ENCODE data around the gene MIDN.

Gene MIDN

DNA sequence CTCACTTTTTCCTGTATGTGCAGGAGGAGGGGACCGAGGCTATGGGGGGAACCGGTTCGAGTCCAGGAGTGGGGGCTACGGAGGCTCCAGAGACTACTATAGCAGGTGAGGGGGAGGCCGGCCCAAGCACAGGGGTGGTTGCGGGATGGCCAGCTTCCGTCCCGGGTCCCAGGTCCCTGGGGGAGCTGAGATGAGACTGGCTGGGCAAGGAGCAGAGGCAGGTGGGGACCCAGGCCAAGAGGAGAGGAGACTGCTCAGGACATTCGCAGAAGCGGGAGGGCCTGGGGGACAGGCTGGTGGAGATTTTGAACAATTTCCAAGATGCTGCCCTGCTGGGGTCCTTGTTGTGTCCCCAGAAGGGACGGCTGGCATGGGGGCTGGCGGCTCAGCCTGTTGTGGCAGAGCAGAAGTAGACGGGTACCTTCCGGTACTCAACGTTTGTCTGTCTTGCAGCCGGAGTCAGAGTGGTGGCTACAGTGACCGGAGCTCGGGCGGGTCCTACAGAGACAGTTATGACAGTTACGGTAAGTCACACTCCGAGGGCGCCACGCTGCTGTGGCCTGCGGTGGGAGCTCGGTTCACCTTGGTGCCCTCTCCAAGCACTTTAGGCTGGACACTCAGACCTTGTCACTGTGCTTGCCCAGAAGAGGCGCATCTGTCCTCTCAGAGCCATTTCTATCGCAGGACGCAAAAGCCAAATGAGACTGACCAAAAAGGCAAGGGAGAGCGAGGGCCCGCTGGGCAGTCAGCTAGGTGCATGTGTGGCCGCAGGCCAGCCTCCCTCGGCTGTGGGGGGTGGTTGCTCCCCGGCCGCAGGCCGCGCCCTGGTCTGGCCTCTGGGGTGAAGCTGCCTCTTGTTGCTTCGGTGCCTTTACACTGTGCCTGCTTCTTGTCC is 23.4 kb downstream of the MIDN start:
- DNase-seq, result no peak

DNA sequence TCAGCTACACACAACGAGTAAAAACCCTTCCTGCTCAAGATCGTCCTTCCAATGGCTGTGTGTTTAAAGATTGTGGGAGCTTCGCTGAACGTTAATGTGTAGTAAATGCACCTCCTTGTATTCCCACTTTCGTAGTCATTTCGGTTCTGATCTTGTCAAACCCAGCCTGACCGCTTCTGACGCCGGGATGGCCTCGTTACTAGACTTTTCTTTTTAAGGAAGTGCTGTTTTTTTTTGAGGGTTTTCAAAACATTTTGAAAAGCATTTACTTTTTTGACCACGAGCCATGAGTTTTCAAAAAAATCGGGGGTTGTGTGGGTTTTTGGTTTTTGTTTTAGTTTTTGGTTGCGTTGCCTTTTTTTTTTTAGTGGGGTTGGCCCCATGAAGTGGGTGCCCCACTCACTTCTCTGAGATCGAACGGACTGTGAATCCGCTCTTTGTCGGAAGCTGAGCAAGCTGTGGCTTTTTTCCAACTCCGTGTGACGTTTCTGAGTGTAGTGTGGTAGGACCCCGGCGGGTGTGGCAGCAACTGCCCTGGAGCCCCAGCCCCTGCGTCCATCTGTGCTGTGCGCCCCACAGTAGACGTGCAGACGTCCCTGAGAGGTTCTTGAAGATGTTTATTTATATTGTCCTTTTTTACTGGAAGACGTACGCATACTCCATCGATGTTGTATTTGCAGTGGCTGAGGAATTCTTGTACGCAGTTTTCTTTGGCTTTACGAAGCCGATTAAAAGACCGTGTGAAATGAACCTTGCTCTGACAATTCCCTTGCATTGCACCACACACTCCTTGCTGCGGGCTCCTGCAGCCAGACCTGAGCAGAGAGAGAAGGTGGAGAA is 24.3 kb downstream of the MIDN start:
- DNase-seq, result no peak

GRCh38 chr19:1273263-1274041 is 25.1 kb downstream of the MIDN start:
- DNase-seq, result no peak

DNA sequence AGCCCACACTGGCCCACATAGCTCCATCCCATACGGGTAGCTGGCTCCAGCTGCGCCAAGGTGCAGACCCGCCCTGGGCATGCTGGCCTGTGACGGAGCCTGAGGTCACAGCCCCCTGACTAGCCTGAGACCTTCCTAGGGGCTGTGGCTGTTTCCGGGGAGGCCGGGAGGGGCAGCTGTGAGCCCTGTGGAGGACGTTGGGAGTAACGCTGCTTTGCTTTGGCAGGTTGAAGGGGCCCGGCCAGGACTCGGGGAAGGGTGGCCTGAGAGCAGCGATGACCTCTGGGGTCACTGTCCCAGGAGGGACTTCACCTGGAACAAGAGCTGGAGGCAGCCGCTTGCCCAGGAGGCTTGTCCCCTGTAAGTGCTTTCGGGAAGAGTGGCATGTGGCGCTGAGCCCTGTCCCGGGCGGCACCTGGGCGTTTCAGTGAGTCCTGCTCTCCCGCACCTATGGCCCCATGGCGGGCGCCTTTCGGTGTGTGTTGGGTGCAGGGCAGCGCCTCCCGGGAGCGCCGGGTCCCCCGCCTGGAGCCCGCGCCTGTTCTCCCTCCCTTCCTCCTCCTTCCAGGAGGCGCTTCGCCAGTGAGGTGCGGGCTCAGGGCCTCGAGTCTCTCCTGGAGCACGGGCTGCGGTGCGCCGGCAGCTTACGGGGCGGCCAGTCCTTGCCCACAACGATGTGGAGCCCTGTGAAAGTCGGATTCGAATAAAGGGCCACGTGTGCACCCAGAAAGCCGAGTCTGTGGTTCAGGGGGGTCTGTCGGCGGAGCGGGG is 25.9 kb downstream of the MIDN start:
- no peak for DNase-seq

DNA sequence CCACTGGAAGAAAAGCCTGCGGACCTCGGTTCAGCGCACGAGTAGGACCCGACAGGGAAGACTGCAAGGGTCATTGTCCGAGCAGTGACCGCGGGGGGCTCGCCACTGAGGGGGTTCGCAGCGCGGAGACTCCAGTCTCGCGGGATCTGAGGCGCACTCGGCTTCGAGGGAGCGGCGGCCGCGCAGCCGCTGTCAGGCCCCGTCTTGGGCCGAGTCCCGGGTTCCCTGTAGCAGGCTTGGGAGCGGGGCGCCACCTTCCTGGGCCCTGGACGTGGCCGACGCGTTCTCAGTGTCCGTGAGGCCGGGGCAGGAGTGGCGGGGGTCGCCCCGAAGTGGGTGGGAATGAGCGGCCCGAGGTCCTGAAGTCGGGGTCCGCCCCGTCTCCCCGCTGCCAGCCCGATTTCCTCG is 26.5 kb downstream of the MIDN start:
- no peak for DNase-seq

GRCh38 chr19:1275260-1275975 is 27.0 kb downstream of the MIDN start, which contains the start of gene FAM174C:
Gene FAM174C (plus strand): TSS chr19:1275530. CDS start chr19:1275550, 20 bp downstream.
- DNase-seq, result peak; percentile 97

- DNase-seq, result no peak
These were observed 27.7 kb downstream of the MIDN start for GRCh38 chr19:1275976-1276627.

- no peak for DNase-seq
These were observed 28.2 kb downstream of the MIDN start for GRCh38 chr19:1276628-1277022.

DNA sequence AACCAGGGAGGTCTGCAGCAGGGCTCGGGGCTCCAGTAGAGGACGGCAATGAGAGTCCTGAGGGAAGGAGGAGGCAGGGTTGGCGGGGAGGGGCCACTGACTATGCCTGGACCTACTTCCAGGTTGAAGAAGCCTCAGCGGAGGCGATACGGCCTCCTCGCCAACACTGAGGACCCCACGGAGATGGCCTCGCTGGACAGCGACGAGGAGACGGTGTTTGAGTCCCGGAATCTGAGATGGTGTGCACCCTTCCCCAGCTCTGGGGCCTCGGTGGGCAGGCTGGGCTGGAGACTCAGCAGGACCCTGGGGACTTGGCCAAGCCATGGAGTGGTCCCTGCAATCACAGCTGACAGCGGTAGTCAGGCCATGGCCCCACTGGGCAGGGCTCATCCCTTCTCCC is 28.7 kb downstream of the MIDN start:
- DNase-seq, result no peak

- no peak for DNase-seq
These were observed 29.7 kb downstream of the MIDN start for GRCh38 chr19:1278074-1278473.

DNA sequence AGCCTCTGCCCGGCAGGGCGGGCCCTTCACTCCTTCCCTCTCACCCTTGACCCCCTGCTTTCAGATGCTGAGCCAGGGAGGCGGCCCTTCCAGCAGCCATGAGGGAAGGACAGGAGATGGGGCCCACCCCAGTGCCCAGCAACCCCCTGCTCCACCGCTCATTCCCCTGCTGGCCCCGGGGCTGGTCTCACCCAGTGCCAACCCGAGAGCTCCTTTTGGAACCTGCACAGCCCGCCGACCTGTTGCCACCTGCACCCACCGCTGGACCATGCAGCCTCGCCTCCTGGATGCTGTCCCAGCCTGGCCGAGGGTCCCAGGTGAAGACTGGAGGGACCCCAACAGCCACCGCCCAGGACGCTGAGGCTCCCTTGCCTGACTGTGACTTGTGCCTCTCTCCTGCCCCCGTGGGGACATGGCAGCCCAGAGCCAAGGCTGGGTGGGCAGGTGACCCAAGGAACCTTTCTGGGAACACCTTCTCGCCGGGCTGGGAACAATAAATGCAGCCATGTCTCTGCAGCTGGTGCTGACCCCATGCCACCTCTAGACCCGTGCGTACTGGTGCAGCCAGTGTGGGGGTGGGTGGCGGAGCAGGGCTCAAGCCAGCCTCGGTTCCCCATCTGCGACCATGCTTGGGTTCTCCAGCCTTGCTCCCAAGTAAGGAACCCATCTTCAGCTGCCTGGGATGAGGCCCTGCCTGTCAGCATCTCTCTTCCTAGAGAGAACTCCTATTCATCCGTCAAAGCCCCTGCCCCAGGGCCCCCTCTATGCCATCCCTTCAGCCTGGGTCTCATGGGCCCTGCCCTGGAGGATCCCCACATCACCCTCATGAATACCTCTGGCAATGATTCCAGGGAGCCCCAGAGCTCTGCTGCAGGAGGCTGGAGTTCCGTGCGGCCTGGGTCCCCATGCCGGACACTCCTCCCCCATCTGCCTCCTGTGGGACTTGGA is 30.6 kb downstream of the MIDN start:
- DNase-seq, result no peak

DNA sequence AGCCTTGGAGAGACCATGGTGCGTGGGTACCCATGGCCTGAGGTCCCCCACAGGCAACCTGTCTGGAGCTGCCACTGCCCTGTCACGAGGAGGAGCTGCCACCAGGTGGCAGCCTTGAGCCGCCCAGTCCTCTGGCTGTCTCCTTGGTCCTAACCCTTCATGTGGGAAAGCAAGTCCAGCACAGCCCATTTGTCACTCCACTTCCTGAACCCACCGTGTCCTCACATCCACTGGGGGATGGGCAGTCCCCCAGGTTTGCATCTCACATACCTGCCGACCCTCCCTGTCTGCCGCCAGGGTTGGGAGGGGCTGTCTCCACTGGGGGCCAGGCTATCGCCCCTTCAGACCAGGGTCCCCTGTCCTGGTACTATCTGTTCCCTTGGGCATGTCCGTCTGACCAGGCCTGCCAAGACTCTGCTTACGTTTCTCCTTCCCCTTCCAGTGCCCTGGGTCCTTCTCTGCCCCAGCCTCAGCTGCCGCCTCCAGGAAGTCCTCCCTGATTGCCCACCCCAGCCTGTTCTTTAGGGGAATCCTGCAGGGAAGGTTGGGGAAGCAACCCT is 31.5 kb downstream of the MIDN start:
- peak; percentile 84 for DNase-seq

GRCh38 chr19:1280636-1281568 is 32.5 kb downstream of the MIDN start:
- DNase-seq, result no peak

- DNase-seq, result no peak
These were observed 33.3 kb downstream of the MIDN start for GRCh38 chr19:1281569-1282287.

DNA sequence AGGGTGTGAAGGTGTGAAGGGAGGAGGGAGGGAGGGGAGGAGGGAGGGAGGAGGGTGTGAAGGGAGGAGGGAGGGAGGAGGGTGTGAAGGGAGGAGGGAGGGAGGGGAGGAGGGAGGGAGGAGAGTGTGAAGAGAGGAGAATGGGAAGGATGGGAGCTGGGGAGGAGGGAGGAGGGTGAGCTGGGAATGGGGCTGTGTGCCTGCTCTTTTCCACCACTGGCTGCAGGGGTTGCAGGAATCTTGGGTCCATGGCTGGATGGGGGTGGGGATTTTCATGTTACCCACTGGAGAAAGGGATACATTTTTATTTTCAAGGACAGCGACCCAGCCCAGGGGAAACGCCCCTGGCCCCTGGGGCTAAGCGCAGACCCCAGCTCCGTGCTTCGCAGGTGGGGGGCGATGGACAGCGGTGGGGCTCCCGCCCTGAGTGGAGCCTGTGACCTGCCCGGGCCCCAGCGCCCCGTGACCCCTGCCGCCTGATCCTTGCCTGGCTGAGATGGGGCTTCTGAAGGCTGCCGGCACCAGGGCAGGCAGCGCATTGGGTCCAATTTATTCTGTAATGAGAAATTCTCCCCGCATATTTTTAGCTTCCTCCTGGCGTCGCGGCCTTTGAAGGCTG is 34.3 kb downstream of the MIDN start:
- DNase-seq, result no peak

DNA sequence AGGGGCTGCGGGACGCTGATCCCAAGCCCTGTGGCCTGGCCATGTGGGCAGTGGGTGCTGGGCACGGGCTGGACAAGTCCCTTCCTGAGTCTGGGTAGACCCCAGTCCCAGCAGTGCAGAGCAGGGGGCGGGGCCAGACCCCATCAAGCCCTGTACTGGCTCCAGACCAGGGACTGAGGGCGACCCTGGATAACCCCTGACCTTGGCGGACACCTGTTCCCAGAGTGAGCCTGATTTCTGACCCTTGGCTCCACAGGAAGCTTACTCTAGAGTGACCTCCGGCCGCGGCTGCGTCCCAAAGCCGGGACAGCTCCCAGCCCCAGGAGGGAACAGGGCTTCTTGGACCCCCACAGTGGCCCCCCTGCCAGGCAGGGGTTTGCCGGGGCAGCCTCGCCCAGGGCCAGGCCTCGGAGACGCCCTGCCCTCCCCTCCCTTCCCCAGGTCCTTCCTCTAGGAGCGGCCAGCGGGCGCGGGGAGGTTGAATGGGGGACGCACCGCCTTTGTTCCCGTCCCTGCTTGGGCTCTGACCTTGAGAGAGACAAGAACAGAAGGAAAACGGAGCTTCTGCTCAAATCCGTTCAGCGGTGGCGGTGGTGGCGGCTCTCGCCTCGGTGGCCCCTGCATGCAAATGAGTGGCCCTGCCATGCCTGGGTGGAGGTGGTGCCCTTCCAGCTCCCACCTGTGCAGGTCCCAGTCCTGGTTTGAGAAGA is 35.0 kb downstream of the MIDN start:
- DNase-seq, result no peak

- no peak for DNase-seq
These were observed 35.5 kb downstream of the MIDN start for GRCh38 chr19:1283917-1284292.

Data from hematopoietic multipotent progenitor cell treated with erythropoietin and hydrocortisone succinate and interleukin-3 and kit ligand, for 8 days (in vitro differentiated cells).